Activated B cell treated with CpG ODN at 0.5 μM for 24 hours (primary cell): ENCODE data around the gene CASQ2. TPM values are rescaled to one million over a fixed set of nuclear protein-coding genes. Genes with fewer than 3 reads are reported as not detected.

Experiments used
- ATAC-seq: fragments of 200-7000 bp; cut with Tn5 transposase; one replicate; pipeline ENCODE4 v1.10.0; 2021; ENCODE audit warnings: low read depth, mild to moderate bottlenecking, moderate library complexity
- CTCF ChIA-PET: fragments of 350-600 bp; sonication (Branson Sonifier 250); formaldehyde crosslinking; loops from one replicate; lab custom pipeline; 2021; ENCODE audit warnings: antibody characterized with exemption; lab: Charles Lee
- POLR2A ChIA-PET: fragments of 350-600 bp; sonication (Branson Sonifier 250); formaldehyde crosslinking; loops from one replicate; lab custom pipeline; 2021; ENCODE audit warnings: antibody characterized with exemption; lab: Charles Lee
- DNase-seq: peaks from one replicate; pipeline ENCODE4 v3.0.0; 2022
- H3K27ac Mint-ChIP-seq: one replicate; pipeline ENCODE4 v1.8.0; 2020; ENCODE audit warnings: mixed read lengths
- H3K27me3 Mint-ChIP-seq: one replicate; pipeline ENCODE4 v1.8.0; 2021; ENCODE audit warnings: mixed read lengths
- H3K36me3 Mint-ChIP-seq: one replicate; pipeline ENCODE4 v1.8.0; 2021; ENCODE audit warnings: low read depth, mixed read lengths
- H3K4me1 Mint-ChIP-seq: one replicate; pipeline ENCODE4 v1.8.0; 2021; ENCODE audit warnings: mixed read lengths
- H3K4me3 Mint-ChIP-seq: one replicate; pipeline ENCODE4 v1.8.0; 2020; ENCODE audit warnings: mild to moderate bottlenecking, mixed read lengths
- H3K9me3 Mint-ChIP-seq: one replicate; pipeline ENCODE4 v1.8.0; 2020; ENCODE audit warnings: mixed read lengths
- intact Hi-C: fragments of 100-400 bp; cut with micrococcal nuclease; formaldehyde crosslinking; loops from one replicate; pipeline ENCODE4 v1.15.1; 2024
- total RNA-seq: library from RNA; stranded (reverse); gene quantifications from 2 replicates; pipeline ENCODE4 v1.2.3, GENCODE V29; 2022
- TF ChIP-seq, protein P1 (sequence below): fragments of 200-600 bp; IDR thresholded peaks from one replicate; pipeline ENCODE4 v1.8.0; 2022; ENCODE audit warnings: antibody characterized with exemption, mild to moderate bottlenecking

Gene CASQ2
- total RNA-seq, 1 donor from 2014 or later: not detected

DNA sequence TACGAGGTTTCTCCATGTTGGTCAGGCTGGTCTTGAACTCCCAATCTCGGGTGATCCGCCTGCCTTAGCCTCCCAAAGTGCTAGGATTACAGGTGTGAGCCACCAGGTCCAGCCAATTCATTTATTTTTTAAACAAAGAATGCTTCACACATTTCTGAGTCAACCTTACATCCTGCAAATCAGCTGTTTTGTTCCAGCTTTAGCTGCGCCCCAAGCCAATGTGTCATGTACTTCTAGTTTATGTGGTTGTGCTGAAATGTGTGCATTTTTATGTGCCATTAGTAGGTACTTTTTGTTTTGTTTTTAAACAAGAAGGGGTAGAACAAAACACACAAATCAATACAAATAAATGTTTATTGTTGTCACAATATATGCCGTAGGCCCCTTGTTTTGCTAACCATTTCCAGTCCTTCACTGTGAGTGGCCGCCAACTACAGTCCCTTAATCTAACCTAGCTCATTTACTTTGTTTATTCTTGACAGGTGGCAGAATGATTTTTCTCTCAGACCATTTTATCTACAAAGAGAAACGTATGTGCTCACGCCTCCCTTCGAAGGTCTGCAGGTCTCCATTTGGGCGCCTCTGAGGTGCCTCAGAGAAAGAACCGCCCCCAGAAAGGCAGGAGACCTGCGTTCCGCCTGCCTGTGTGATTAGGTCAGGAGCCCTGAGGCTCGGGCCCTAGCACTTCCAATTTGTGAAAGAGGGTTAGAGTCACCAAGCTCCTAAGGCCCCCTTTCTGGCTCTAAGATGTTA, 2.8 kb upstream of the CASQ2 start:
- Mint-ChIP-seq H3K4me3 (no peak overlapping the region), H3K4me1 (no peaks in the 10 kb centered on the region), H3K36me3 (no peaks in the 10 kb centered on the region), H3K9me3 (no peaks in the 10 kb centered on the region), H3K27ac (no peak overlapping the region), H3K27me3 (peaks cover 9% of the 10 kb centered on the region)
- no peak for DNase-seq
- POLR2A ChIA-PET: no interaction called here
- TF ChIP-seq, protein P1, sequence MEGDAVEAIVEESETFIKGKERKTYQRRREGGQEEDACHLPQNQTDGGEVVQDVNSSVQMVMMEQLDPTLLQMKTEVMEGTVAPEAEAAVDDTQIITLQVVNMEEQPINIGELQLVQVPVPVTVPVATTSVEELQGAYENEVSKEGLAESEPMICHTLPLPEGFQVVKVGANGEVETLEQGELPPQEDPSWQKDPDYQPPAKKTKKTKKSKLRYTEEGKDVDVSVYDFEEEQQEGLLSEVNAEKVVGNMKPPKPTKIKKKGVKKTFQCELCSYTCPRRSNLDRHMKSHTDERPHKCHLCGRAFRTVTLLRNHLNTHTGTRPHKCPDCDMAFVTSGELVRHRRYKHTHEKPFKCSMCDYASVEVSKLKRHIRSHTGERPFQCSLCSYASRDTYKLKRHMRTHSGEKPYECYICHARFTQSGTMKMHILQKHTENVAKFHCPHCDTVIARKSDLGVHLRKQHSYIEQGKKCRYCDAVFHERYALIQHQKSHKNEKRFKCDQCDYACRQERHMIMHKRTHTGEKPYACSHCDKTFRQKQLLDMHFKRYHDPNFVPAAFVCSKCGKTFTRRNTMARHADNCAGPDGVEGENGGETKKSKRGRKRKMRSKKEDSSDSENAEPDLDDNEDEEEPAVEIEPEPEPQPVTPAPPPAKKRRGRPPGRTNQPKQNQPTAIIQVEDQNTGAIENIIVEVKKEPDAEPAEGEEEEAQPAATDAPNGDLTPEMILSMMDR: no peak
- ATAC-seq: no peak
- intact Hi-C loops: no loop called here
- CTCF ChIA-PET: interaction anchor here (0.9 kb wide), 1 partner anchor 175 kb away, joined by 3 read pairs; no protein-coding TSS in a partner anchor

DNA sequence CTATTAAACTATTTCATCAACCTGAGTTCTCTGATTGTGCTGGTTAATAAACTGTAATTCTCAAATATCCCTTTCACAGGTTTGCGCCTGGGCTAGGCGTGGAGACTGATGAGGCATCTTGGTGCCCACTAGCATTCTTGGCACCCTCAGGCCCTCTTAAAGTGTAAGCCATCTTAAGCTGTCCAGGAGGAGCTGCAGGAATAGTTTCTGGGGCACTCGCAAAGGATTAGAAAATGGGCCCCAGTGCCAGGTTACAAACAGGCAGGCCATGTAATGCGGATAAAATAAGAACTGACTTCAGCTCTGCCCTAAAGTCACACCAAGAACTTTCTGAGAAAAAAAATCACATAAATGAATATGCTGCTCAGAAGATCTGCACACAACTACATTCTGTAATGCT, 1.1 kb downstream of the CASQ2 start:
- no peaks in the 10 kb centered on the region for H3K4me1 Mint-ChIP-seq
- intact Hi-C loops: no loop called here
- no peaks in the 10 kb centered on the region for H3K9me3 Mint-ChIP-seq
- no peaks in the 10 kb centered on the region for H3K36me3 Mint-ChIP-seq
- ChIA-PET POLR2A (no interaction called here), CTCF (no interaction called here)
- ATAC-seq (no peak), DNase-seq (no peak)
- H3K27ac Mint-ChIP-seq: no peak overlapping the region
- TF ChIP-seq, protein P1: no peak
- H3K27me3 Mint-ChIP-seq: peaks cover 6% of the 10 kb centered on the region
- H3K4me3 Mint-ChIP-seq: no peak overlapping the region

DNA sequence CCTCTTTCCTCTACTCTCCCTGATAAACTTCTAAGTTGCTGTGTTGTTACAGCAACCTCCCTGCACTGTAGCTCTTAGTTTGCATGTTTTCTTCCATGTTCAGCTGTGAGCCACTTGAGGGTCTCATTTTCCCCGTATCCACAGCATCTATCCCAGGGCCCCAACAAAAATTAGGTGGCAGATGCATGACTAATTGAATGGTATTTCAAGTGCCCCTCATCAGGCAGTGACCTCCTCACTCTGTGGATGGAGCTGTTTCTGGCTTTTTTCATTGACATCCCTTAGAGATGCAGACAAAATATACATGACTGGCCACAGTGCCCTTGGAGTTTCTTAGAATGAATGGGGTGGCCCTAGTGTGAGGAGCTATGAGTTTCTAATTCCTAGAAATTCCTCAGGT, 3.4 kb downstream of the CASQ2 start:
- intact Hi-C loops: no loop called here
- Mint-ChIP-seq H3K4me1 (no peaks in the 10 kb centered on the region), H3K4me3 (no peak overlapping the region), H3K27me3 (peaks cover 2% of the 10 kb centered on the region), H3K9me3 (peaks cover under 1% of the 10 kb centered on the region), H3K27ac (no peak overlapping the region), H3K36me3 (no peaks in the 10 kb centered on the region)
- ATAC-seq: no peak
- no peak for DNase-seq
- CTCF ChIA-PET: no interaction called here
- TF ChIP-seq, protein P1: no peak
- POLR2A ChIA-PET: no interaction called here

DNA sequence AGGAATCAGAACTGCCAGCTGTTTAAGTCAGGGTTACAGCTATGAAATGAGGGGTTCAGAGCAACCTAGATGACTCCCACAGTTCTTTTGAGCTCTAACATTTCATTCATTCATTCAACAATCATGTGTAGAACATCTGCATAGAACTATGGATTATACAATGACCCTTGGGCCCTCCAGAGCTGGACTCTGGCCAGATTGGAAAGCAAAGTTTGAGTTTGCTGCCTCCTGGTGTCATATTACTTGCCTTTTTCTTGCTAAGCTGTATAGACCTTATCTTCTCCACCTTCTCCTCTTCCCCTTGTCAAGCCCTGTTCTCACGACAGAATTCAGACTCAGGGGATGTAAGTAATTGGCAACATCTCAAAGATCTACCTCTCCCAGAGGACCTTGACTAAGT, 4.0 kb downstream of the CASQ2 start:
- ATAC-seq (no peak), DNase-seq (no peak)
- no peak overlapping the region for H3K27ac Mint-ChIP-seq
- H3K4me3 Mint-ChIP-seq: no peak overlapping the region
- CTCF ChIA-PET: no interaction called here
- POLR2A ChIA-PET: no interaction called here
- intact Hi-C loops: no loop called here
- TF ChIP-seq, protein P1: no peak
- H3K9me3 Mint-ChIP-seq: peaks cover 6% of the 10 kb centered on the region
- peaks cover 2% of the 10 kb centered on the region for H3K27me3 Mint-ChIP-seq
- no peaks in the 10 kb centered on the region for H3K36me3 Mint-ChIP-seq
- no peaks in the 10 kb centered on the region for H3K4me1 Mint-ChIP-seq

DNA sequence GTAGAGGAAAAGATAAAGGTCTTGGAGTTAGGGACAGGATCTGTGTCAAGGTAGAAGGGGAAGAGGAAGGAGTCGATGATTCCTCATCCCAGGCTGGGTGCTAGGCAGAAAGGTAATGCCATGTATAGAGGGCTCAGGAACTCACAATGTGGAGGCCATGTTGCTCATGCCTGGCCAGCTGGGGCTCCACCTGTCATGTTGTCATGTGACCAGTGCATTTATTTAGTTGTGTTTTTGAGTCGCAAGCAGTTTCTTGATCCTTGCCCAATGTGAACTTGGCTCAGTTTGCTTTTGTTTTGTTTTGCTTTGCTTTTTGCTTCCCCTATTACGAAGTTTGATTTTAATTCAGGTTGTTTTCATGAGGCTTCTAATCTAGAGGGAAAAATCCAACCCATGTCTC, 5.7 kb downstream of the CASQ2 start:
- DNase-seq (no peak), ATAC-seq (no peak)
- Mint-ChIP-seq H3K36me3 (no peaks in the 10 kb centered on the region), H3K9me3 (peaks cover 8% of the 10 kb centered on the region), H3K27ac (no peak overlapping the region), H3K4me1 (no peaks in the 10 kb centered on the region), H3K27me3 (peaks cover 8% of the 10 kb centered on the region), H3K4me3 (no peak overlapping the region)
- CTCF ChIA-PET: no interaction called here
- POLR2A ChIA-PET: no interaction called here
- intact Hi-C loops: no loop called here
- TF ChIP-seq, protein P1: no peak
